HEK293 (cell line): ENCODE measurements around the gene MAP3K14.

Experiments
- CTCF ChIA-PET: fragments of 350-600 bp; formaldehyde crosslinking; extraction: SDS; loops from one replicate; lab custom pipeline; 2021; ENCODE audit warnings: antibody characterized with exemption; lab: Yijun Ruan, JAX
- POLR2A ChIA-PET: fragments of 300-600 bp; formaldehyde crosslinking; extraction: SDS; loops from one replicate; lab custom pipeline; 2020; ENCODE audit warnings: antibody characterized with exemption, inconsistent platforms; lab: Yijun Ruan, JAX
- H3K27ac ChIP-seq: fragments of 200-500 bp; sonication (Bioruptor generic); 2 replicates; pipeline ENCODE4 v1.5.1; 2014; ENCODE audit warnings: low read depth, low read length, control low read depth, inconsistent platforms; ENCODE audit errors: extremely low read depth
- H3K36me3 ChIP-seq, 2 experiments: fragments of 200-500 bp in 1 of 2; sonication (Bioruptor generic) in 1 of 2; 1 replicate in 1 of 2; 2 replicates in 1 of 2; pipeline ENCODE4 v1.5.1; 2014 to 2017; ENCODE audit warnings: inconsistent platforms in 2 of 2, low read length in 2 of 2; ENCODE audit not compliant: control insufficient read depth in 2 of 2, insufficient read depth in 1 of 2
- H3K4me1 ChIP-seq: fragments of 200-500 bp; sonication (Bioruptor generic); 2 replicates; pipeline ENCODE4 v1.5.1; 2014; ENCODE audit warnings: mild to moderate bottlenecking, low read length, inconsistent platforms; ENCODE audit not compliant: control insufficient read depth, insufficient read depth
- H3K4me3 ChIP-seq: 2 replicates; pipeline ENCODE4 v1.5.1; 2011; ENCODE audit warnings: low read depth, mild to moderate bottlenecking, control low read depth, low read length, moderate library complexity
- H3K9me3 ChIP-seq: fragments of 200-500 bp; sonication (Bioruptor generic); 2 replicates; pipeline ENCODE4 v1.5.1; 2014; ENCODE audit warnings: low read depth, low read length, inconsistent platforms; ENCODE audit not compliant: control insufficient read depth, insufficient read depth
- HOXA7 ChIP-seq: sonication (generic); formaldehyde crosslinking; IDR thresholded peaks from 2 replicates; pipeline ENCODE4 v1.8.1; 2022; ENCODE audit warnings: missing genetic modification reagents, borderline replicate concordance
- KLF10 ChIP-seq: fragments of 450-650 bp; IDR thresholded peaks from 2 replicates; pipeline ENCODE4 v1.5.1; 2018; ENCODE audit warnings: missing biosample characterization, mild to moderate bottlenecking, missing genetic modification characterization
- MZF1 ChIP-seq: fragments of 450-650 bp; formaldehyde crosslinking; IDR thresholded peaks from 2 replicates; pipeline ENCODE4 v1.5.1; 2017; ENCODE audit warnings: missing biosample characterization, missing genetic modification characterization, borderline replicate concordance
- OSR2 ChIP-seq: fragments of 450-650 bp; formaldehyde crosslinking; IDR thresholded peaks from 2 replicates; pipeline ENCODE4 v1.5.1; 2016; ENCODE audit warnings: missing biosample characterization, missing genetic modification characterization
- SETDB1 ChIP-seq: IDR thresholded peaks from one replicate; pipeline ENCODE4 v1.6.1; 2017; ENCODE audit warnings: mild to moderate bottlenecking, low read length, moderate library complexity, mixed read lengths; ENCODE audit not compliant: insufficient read length
- ZFHX2 ChIP-seq: fragments of 450-650 bp; formaldehyde crosslinking; conservative IDR thresholded peaks from 2 replicates; pipeline ENCODE4 v1.5.1; 2016; ENCODE audit warnings: missing biosample characterization, missing genetic modification characterization
- ZIC2 ChIP-seq: fragments of 450-650 bp; formaldehyde crosslinking; IDR thresholded peaks from 2 replicates; pipeline ENCODE4 v1.5.1; 2016; ENCODE audit warnings: missing biosample characterization, missing genetic modification characterization
- ZNF10 ChIP-seq: fragments of 450-650 bp; formaldehyde crosslinking; IDR thresholded peaks from 2 replicates; pipeline ENCODE4 v1.5.1; 2017; ENCODE audit warnings: missing biosample characterization, missing genetic modification characterization
- ZNF140 ChIP-seq: fragments of 450-650 bp; formaldehyde crosslinking; IDR thresholded peaks from 2 replicates; pipeline ENCODE4 v1.5.1; 2016; ENCODE audit warnings: missing biosample characterization, missing genetic modification characterization
- ZNF174 ChIP-seq: fragments of 450-650 bp; formaldehyde crosslinking; IDR thresholded peaks from 2 replicates; pipeline ENCODE4 v1.5.0; 2017; ENCODE audit warnings: missing biosample characterization, mild to moderate bottlenecking, missing genetic modification characterization
- ZNF24 ChIP-seq: fragments of 450-650 bp; formaldehyde crosslinking; IDR thresholded peaks from 2 replicates; pipeline ENCODE4 v1.5.1; 2016; ENCODE audit warnings: missing biosample characterization, missing genetic modification characterization
- ZNF335 ChIP-seq: fragments of 450-650 bp; formaldehyde crosslinking; conservative IDR thresholded peaks from 2 replicates; pipeline ENCODE4 v1.5.1; 2016; ENCODE audit warnings: missing biosample characterization, missing genetic modification characterization
- ZNF341 ChIP-seq: fragments of 450-650 bp; formaldehyde crosslinking; IDR thresholded peaks from 2 replicates; pipeline ENCODE4; 2016; ENCODE audit warnings: low read depth, missing biosample characterization, missing genetic modification characterization
- ZNF501 ChIP-seq: fragments of 450-650 bp; formaldehyde crosslinking; IDR thresholded peaks from 2 replicates; pipeline ENCODE4 v1.5.1; 2016; ENCODE audit warnings: missing biosample characterization, missing genetic modification characterization
- ZNF600 ChIP-seq: fragments of 450-650 bp; formaldehyde crosslinking; IDR thresholded peaks from 2 replicates; pipeline ENCODE4 v1.5.1; 2016; ENCODE audit warnings: missing biosample characterization, missing genetic modification characterization
- ZXDB ChIP-seq: fragments of 450-650 bp; formaldehyde crosslinking; IDR thresholded peaks from 2 replicates; pipeline ENCODE4 v1.5.1; 2016; ENCODE audit warnings: missing biosample characterization, missing genetic modification characterization
- TF ChIP-seq, protein P1 (sequence below): fragments of 450-650 bp; formaldehyde crosslinking; IDR thresholded peaks from 2 replicates; pipeline ENCODE4 v1.5.1; 2017; ENCODE audit warnings: missing biosample characterization, missing genetic modification characterization
- TF ChIP-seq, protein P2 (sequence below): fragments of 450-650 bp; formaldehyde crosslinking; IDR thresholded peaks from 2 replicates; pipeline ENCODE4 v1.5.1; 2016; ENCODE audit warnings: missing biosample characterization, missing genetic modification characterization
- TF ChIP-seq, protein P3 (sequence below): fragments of 450-650 bp; formaldehyde crosslinking; IDR thresholded peaks from 2 replicates; pipeline ENCODE4 v1.5.1; 2016; ENCODE audit warnings: missing biosample characterization, missing genetic modification characterization, borderline replicate concordance
- TF ChIP-seq, protein P4 (sequence below): fragments of 450-650 bp; formaldehyde crosslinking; IDR thresholded peaks from 2 replicates; pipeline ENCODE4 v1.5.1; 2017; ENCODE audit warnings: missing biosample characterization, missing genetic modification characterization
- TF ChIP-seq, protein P5 (sequence below): IDR thresholded peaks from 2 replicates; pipeline ENCODE4 v1.6.1; 2011; ENCODE audit warnings: mild to moderate bottlenecking, low read depth, low read length, borderline replicate concordance

The MAP3K14 gene

DNA sequence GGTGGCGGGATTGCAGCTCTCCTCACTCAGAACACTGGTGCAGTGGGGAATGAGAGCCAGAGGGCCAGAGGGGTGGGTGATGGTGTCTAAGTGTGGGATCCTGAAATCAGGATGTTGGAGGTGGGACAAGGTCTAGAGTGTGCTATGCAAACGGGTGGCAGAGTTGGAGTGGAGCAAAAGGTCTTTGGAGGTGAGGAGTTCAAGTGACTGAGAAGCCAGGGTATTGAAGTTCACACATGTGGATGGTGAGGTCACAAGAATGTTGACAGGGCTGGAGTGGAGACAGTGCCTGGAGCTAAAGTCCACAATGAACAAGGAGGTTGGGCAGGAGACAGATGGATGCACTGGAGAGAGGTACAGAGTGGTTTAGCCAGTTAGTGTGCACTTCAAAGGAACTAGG lies 38.3 kb upstream of the MAP3K14 start:
- ChIA-PET POLR2A (no interaction called here), CTCF (interaction anchor here (1.2 kb wide), 1 partner anchor 16 kb away, joined by 3 read pairs; no protein-coding TSS in a partner anchor)
- Histone ChIP-seq H3K36me3 (no peaks in the 10 kb centered on the region), H3K27ac (no peak overlapping the region), H3K9me3 (no peaks in the 10 kb centered on the region), H3K4me1 (no peaks in the 10 kb centered on the region), H3K4me3 (no peak overlapping the region)
- 0 out of 2 replicates have a peak, but pooled peaks have one; percentile 24 for TF ChIP-seq ZNF600
- TF ChIP-seq, protein P1, sequence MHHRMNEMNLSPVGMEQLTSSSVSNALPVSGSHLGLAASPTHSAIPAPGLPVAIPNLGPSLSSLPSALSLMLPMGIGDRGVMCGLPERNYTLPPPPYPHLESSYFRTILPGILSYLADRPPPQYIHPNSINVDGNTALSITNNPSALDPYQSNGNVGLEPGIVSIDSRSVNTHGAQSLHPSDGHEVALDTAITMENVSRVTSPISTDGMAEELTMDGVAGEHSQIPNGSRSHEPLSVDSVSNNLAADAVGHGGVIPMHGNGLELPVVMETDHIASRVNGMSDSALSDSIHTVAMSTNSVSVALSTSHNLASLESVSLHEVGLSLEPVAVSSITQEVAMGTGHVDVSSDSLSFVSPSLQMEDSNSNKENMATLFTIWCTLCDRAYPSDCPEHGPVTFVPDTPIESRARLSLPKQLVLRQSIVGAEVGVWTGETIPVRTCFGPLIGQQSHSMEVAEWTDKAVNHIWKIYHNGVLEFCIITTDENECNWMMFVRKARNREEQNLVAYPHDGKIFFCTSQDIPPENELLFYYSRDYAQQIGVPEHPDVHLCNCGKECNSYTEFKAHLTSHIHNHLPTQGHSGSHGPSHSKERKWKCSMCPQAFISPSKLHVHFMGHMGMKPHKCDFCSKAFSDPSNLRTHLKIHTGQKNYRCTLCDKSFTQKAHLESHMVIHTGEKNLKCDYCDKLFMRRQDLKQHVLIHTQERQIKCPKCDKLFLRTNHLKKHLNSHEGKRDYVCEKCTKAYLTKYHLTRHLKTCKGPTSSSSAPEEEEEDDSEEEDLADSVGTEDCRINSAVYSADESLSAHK (tag by site-specific recombination): no peak

DNA sequence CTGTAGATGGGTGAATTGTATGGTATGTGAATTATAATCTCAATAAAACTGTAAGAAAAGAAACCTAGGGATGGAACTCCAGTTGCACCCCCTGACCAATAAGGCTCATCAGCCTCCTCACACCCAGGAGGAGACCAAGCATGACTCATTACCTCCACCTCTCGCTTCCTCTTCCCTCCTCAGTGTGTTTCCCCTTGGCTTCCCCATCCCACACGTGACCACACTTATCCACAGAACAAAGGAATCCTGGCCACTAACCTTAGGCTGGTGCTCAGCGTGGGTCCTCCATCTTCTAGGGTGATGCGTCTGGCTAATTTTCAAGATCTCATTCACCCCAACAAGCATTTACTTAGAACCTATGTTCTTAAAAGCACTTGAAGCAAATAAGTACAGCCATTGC lies 36.2 kb upstream of the MAP3K14 start:
- H3K4me3 ChIP-seq: no peak overlapping the region
- no peak overlapping the region for H3K27ac ChIP-seq
- TF ChIP-seq MZF1 (tag by site-specific recombination) (no peak), ZXDB (tag by site-specific recombination) (no peak), ZNF600 (no peak), ZFHX2 (0 out of 2 replicates have a peak, but pooled peaks have one; percentile 11)
- TF ChIP-seq, all 188 proteins: peak for 1
- ChIA-PET CTCF (no interaction called here), POLR2A (interaction anchor here (0.8 kb wide), 1 partner anchor 11 kb away, joined by 3 read pairs; no protein-coding TSS in a partner anchor)
- Histone ChIP-seq H3K9me3 (no peaks in the 10 kb centered on the region), H3K4me1 (no peaks in the 10 kb centered on the region), H3K36me3 (no peaks in the 10 kb centered on the region)

DNA sequence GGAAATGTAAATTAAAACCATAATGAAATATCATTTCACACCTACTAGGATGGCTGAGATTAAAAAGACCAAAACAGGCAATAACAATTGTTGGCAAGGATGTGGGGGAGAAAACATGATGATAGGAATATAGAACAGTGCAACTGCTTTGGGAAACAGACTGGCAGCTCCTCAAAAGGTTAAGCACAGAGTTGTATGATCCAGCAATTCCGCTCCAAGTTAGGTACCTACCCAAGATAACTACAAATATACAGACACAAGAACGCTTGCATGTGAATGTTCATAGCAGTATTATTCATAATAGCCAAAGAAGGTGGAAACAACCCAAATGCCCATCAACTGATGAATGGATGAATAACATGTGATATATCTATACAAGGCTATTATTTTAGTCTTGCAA lies 35.0 kb upstream of the MAP3K14 start:
- H3K27ac ChIP-seq: no peak overlapping the region
- POLR2A ChIA-PET: no interaction called here
- no peak overlapping the region for H3K4me3 ChIP-seq
- no peaks in the 10 kb centered on the region; the same call in 1 of the 2 replicates for H3K4me1 ChIP-seq
- CTCF ChIA-PET: interaction anchor here (0.5 kb wide), 1 partner anchor 57 kb away, joined by 3 read pairs; no protein-coding TSS in a partner anchor
- no peaks in the 10 kb centered on the region for H3K9me3 ChIP-seq
- H3K36me3 ChIP-seq: no peaks in the 10 kb centered on the region
- TF ChIP-seq ZNF335 (tag by site-specific recombination): no peak
- TF ChIP-seq ZNF24 (tag by site-specific recombination): no peak
- no peak for TF ChIP-seq KLF10
- no peak for TF ChIP-seq HOXA7 (CRISPR knock-in tag)
- no peak for TF ChIP-seq ZNF174 (tag by site-specific recombination)
- TF ChIP-seq ZNF341: no peak
- no peak for TF ChIP-seq ZIC2 (tag by site-specific recombination)
- no peak for TF ChIP-seq OSR2 (tag by site-specific recombination)
- TF ChIP-seq, protein P2, sequence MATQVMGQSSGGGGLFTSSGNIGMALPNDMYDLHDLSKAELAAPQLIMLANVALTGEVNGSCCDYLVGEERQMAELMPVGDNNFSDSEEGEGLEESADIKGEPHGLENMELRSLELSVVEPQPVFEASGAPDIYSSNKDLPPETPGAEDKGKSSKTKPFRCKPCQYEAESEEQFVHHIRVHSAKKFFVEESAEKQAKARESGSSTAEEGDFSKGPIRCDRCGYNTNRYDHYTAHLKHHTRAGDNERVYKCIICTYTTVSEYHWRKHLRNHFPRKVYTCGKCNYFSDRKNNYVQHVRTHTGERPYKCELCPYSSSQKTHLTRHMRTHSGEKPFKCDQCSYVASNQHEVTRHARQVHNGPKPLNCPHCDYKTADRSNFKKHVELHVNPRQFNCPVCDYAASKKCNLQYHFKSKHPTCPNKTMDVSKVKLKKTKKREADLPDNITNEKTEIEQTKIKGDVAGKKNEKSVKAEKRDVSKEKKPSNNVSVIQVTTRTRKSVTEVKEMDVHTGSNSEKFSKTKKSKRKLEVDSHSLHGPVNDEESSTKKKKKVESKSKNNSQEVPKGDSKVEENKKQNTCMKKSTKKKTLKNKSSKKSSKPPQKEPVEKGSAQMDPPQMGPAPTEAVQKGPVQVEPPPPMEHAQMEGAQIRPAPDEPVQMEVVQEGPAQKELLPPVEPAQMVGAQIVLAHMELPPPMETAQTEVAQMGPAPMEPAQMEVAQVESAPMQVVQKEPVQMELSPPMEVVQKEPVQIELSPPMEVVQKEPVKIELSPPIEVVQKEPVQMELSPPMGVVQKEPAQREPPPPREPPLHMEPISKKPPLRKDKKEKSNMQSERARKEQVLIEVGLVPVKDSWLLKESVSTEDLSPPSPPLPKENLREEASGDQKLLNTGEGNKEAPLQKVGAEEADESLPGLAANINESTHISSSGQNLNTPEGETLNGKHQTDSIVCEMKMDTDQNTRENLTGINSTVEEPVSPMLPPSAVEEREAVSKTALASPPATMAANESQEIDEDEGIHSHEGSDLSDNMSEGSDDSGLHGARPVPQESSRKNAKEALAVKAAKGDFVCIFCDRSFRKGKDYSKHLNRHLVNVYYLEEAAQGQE (tag by site-specific recombination): no peak
- TF ChIP-seq, protein P3, sequence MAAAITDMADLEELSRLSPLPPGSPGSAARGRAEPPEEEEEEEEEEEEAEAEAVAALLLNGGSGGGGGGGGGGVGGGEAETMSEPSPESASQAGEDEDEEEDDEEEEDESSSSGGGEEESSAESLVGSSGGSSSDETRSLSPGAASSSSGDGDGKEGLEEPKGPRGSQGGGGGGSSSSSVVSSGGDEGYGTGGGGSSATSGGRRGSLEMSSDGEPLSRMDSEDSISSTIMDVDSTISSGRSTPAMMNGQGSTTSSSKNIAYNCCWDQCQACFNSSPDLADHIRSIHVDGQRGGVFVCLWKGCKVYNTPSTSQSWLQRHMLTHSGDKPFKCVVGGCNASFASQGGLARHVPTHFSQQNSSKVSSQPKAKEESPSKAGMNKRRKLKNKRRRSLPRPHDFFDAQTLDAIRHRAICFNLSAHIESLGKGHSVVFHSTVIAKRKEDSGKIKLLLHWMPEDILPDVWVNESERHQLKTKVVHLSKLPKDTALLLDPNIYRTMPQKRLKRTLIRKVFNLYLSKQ: no peak
- peak; percentile 77 for TF ChIP-seq ZNF10
- TF ChIP-seq, protein P4, sequence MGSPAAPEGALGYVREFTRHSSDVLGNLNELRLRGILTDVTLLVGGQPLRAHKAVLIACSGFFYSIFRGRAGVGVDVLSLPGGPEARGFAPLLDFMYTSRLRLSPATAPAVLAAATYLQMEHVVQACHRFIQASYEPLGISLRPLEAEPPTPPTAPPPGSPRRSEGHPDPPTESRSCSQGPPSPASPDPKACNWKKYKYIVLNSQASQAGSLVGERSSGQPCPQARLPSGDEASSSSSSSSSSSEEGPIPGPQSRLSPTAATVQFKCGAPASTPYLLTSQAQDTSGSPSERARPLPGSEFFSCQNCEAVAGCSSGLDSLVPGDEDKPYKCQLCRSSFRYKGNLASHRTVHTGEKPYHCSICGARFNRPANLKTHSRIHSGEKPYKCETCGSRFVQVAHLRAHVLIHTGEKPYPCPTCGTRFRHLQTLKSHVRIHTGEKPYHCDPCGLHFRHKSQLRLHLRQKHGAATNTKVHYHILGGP (tag by site-specific recombination): no peak
- TF ChIP-seq, protein P5, sequence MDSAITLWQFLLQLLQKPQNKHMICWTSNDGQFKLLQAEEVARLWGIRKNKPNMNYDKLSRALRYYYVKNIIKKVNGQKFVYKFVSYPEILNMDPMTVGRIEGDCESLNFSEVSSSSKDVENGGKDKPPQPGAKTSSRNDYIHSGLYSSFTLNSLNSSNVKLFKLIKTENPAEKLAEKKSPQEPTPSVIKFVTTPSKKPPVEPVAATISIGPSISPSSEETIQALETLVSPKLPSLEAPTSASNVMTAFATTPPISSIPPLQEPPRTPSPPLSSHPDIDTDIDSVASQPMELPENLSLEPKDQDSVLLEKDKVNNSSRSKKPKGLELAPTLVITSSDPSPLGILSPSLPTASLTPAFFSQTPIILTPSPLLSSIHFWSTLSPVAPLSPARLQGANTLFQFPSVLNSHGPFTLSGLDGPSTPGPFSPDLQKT: no peak
- TF ChIP-seq ZNF140 (tag by site-specific recombination): peak; percentile 100
- TF ChIP-seq SETDB1: peak; percentile 91
- no peak for TF ChIP-seq ZNF501 (tag by site-specific recombination)
